K562 (cell line): Measurements from ENCODE around the gene HSD11B2. TPM values are rescaled to one million over a fixed set of nuclear protein-coding genes. Genes with fewer than 3 reads are reported as not detected.

ENCODE experiments used
- ATAC-seq: fragments of 200-7000 bp; cut with Tn5 transposase; 3 replicates; pipeline ENCODE4 v1.9.1; 2020; ENCODE audit warnings: moderate library complexity
- BruUV-seq: library from RNA; stranded (reverse); fragments of 400-500 nt; replicated peaks from 2 replicates; lab custom pipeline; 2021; lab: Mats Ljungman, UMichigan
- CTCF ChIA-PET: fragments of 300-600 bp; formaldehyde crosslinking; extraction: SDS; loops from one replicate; lab custom pipeline; 2021; ENCODE audit warnings: low intra/inter-chr PET ratio; lab: Yijun Ruan, JAX
- POLR2A ChIA-PET: fragments of 300-600, 350-650 bp; sonication (Branson Sonifier 250); formaldehyde crosslinking; extraction: SDS; loops from one replicate; lab custom pipeline; 2021; ENCODE audit warnings: antibody characterized with exemption, inconsistent platforms; lab: Yijun Ruan, JAX
- DNase-seq, 4 experiments: peaks; one replicate each; pipeline versions ENCODE4 v3.0.0 to v3.0.0-alpha.2; 2011 to 2018; ENCODE audit warnings: low spot score in 3 of 4, mixed read lengths in 3 of 4; ENCODE audit errors: extremely low read depth in 1 of 4
- FAIRE-seq: peaks from 2 replicates; lab custom pipeline; 2011; peaks lifted over from hg19 to GRCh38; lab: Jason Lieb, UNC
- H2AFZ ChIP-seq: 2 replicates; pipeline ENCODE4 v1.6.0; 2011; ENCODE audit warnings: low read depth, low read length, control low read depth, inconsistent platforms
- H3K27ac ChIP-seq: fragments of 200-600 bp; 3 replicates; pipeline ENCODE4 v1.8.0; 2011; ENCODE audit warnings: low read depth, mild to moderate bottlenecking, control low read depth, inconsistent platforms, low read length, moderate library complexity, mixed read lengths; ENCODE audit errors: extremely low read depth
- H3K27me3 ChIP-seq, 2 experiments: fragments of 300-600 bp in 1 of 2; 2 replicates in 1 of 2; 3 replicates in 1 of 2; pipeline versions ENCODE4 v1.6.0 to v1.8.0; 2011; ENCODE audit warnings: inconsistent platforms in 2 of 2, low read length in 2 of 2, mild to moderate bottlenecking in 1 of 2, mixed read lengths in 1 of 2, moderate library complexity in 1 of 2; ENCODE audit not compliant: control insufficient read depth in 2 of 2, insufficient read depth in 2 of 2
- H3K36me3 ChIP-seq: fragments of 300-600 bp; 3 replicates; pipeline ENCODE4 v1.8.0; 2011; ENCODE audit warnings: mild to moderate bottlenecking, low read length, inconsistent platforms; ENCODE audit not compliant: control insufficient read depth, insufficient read depth
- H3K4me1 ChIP-seq, 2 experiments: fragments of 200-600 bp in 1 of 2; replicated peaks in 1 of 2; 2 replicates in 1 of 2; 3 replicates in 1 of 2; pipeline versions ENCODE4 v1.5.1 to v1.8.0; 2011; ENCODE audit warnings: inconsistent platforms in 2 of 2, low read length in 2 of 2, mild to moderate bottlenecking in 1 of 2, mixed read lengths in 1 of 2, moderate library complexity in 1 of 2; ENCODE audit not compliant: control insufficient read depth in 2 of 2, insufficient read depth in 2 of 2
- H3K4me2 ChIP-seq: 2 replicates; pipeline ENCODE4 v1.6.1; 2011; ENCODE audit warnings: low read length, control low read depth, inconsistent platforms, mixed read lengths; ENCODE audit not compliant: insufficient read depth
- H3K4me3 ChIP-seq: fragments of 200-600 bp; sonication (generic), shearing (Covaris generic); 2 replicates; pipeline ENCODE4 v1.5.1; 2016; ENCODE audit warnings: control low read depth, inconsistent platforms
- H3K79me2 ChIP-seq: fragments of 200-600 bp; 3 replicates; pipeline ENCODE4 v1.8.0; 2011; ENCODE audit warnings: low read length, inconsistent platforms; ENCODE audit not compliant: control insufficient read depth, insufficient read depth
- H3K9ac ChIP-seq, 2 experiments: 2 replicates each; pipeline versions ENCODE4 v1.6.0 to v1.6.1; 2011; ENCODE audit warnings: low read depth in 2 of 2, low read length in 2 of 2, control low read depth in 1 of 2, inconsistent platforms in 1 of 2, mild to moderate bottlenecking in 1 of 2, mixed read lengths in 1 of 2; ENCODE audit not compliant: insufficient read depth in 1 of 2
- H3K9me1 ChIP-seq: one replicate; pipeline ENCODE4 v1.6.0; 2011; ENCODE audit warnings: inconsistent platforms, mild to moderate bottlenecking, low read length, moderate library complexity; ENCODE audit not compliant: control insufficient read depth, insufficient read depth
- H3K9me3 ChIP-seq: replicated peaks from 2 replicates; pipeline ENCODE4 v1.5.1; 2011; ENCODE audit warnings: low read depth, low read length, inconsistent platforms; ENCODE audit not compliant: control insufficient read depth, insufficient read depth
- H4K20me1 ChIP-seq: replicated peaks from 2 replicates; pipeline ENCODE4 v1.6.1; 2011; ENCODE audit warnings: low read length, inconsistent platforms, mixed read lengths; ENCODE audit not compliant: control insufficient read depth, insufficient read depth
- ETV5 ChIP-seq: sonication (generic); formaldehyde crosslinking; IDR thresholded peaks from 2 replicates; pipeline ENCODE4 v1.4.0; 2020; ENCODE audit warnings: low read depth, mild to moderate bottlenecking, missing genetic modification reagents
- GATA2 ChIP-seq: sonication (generic); formaldehyde crosslinking; IDR thresholded peaks from 2 replicates; pipeline ENCODE4 v1.4.0; 2020; ENCODE audit warnings: mild to moderate bottlenecking, missing genetic modification reagents
- GATAD2A ChIP-seq: fragments of 450-650 bp; IDR thresholded peaks from 2 replicates; pipeline ENCODE4 v1.6.1; 2017
- HMGXB4 ChIP-seq: sonication (generic); formaldehyde crosslinking; IDR thresholded peaks from 2 replicates; pipeline ENCODE4 v1.8.1; 2023; ENCODE audit warnings: mild to moderate bottlenecking, missing genetic modification reagents
- HNRNPLL ChIP-seq: fragments of 200-400 bp; formaldehyde crosslinking; IDR thresholded peaks from 2 replicates; pipeline ENCODE4 v1.6.1; 2017; ENCODE audit warnings: low read length, low read depth, mild to moderate bottlenecking; ENCODE audit not compliant: poor library complexity, severe bottlenecking
- SIRT6 ChIP-seq: IDR thresholded peaks from one replicate; pipeline ENCODE4 v1.6.1; 2012; ENCODE audit warnings: low read depth, mild to moderate bottlenecking, control low read depth, inconsistent platforms, low read length, moderate library complexity
- SUPT5H ChIP-seq: fragments of 450-650 bp; IDR thresholded peaks from 2 replicates; pipeline ENCODE4 v1.6.1; 2016
- ZNF75A ChIP-seq: fragments of 450-650 bp; formaldehyde crosslinking; IDR thresholded peaks from 2 replicates; pipeline ENCODE4 v1.4.0; 2020; ENCODE audit warnings: mild to moderate bottlenecking
- WGBS: fragments of 100-300 bp; shearing (Covaris generic); methylation state at CpG from one replicate; pipeline ENCODE4 v1.1.6; 2016; ENCODE audit warnings: low coverage, mixed read lengths; ENCODE audit not compliant: insufficient coverage; ENCODE audit errors: missing lambda C conversion rate; 5-methylcytosine and 5-hydroxymethylcytosine counted together
- in situ Hi-C: fragments of 300-500 bp; cut with MboI; formaldehyde crosslinking; loops from 4 replicates; pipeline ENCODE4 v1.15.0; 2018; ENCODE audit warnings: inconsistent platforms, mixed read lengths
- intact Hi-C: fragments of 100-400 bp; cut with micrococcal nuclease; formaldehyde crosslinking; loops from 2 replicates; pipeline ENCODE4 v1.14.2; 2022
- polyA plus RNA-seq, 8 experiments: library from polyadenylated mRNA; depleted of rRNA in 4 of 8; stranded (reverse) in 5 of 8; unstranded in 3 of 8; fragments of >200 nt; fragmentation: Nextera tagmentation in 2 of 8; fragmentation: Illumina TruSeq in 1 of 8; extraction: Ambion mirVana in 2 of 8; extraction: Trizol in 1 of 8; gene quantifications; 2 replicates each; pipeline versions ENCODE4 v1.2.1 to v1.2.3, GENCODE V29; 2011 to 2014; ENCODE audit warnings: inconsistent platforms in 1 of 8, missing spikeins in 1 of 8
- total RNA-seq, 7 experiments: library from RNA; depleted of rRNA in 6 of 7; stranded (reverse); fragments of >200 nt in 6 of 7; fragmentation: Illumina TruSeq in 2 of 7; extraction: Trizol in 2 of 7; gene quantifications; 2 replicates each; pipeline versions ENCODE4 v1.2.1 to v1.2.3, GENCODE V29; 2011 to 2021; ENCODE audit warnings: low replicate concordance in 1 of 7

The HSD11B2 gene
- total and polyA plus RNA-seq, 9 of the 15 experiments (the other 6 are each of a cell fraction or from before 2014, with no cell fraction given) = 0.08 to 2.0 (median 0.79) TPM

DNA sequence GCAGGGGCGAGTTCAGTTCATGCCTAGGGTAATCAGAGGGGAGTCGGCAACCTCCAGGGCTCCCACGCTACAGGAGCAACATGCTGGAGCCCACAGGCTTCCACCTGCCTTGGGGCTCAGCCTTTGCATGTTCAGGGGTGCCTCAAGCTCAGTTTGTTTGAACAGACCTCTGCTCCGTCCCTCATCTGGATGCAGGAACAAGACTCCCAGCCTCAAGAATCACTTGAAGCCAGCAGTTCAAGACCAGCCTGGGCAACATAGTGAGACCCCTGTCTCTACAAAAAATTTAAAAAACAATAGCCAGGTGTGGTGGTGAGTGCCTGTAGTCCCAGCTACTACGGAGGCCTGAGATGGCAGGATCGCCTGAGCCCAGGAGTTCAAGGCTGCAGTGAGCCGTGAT lies 4.9 kb upstream of the HSD11B2 start:
- Histone ChIP-seq H2AFZ (no peak overlapping the region), H4K20me1 (peaks cover 13% of the 10 kb centered on the region), H3K9me3 (no peaks in the 10 kb centered on the region), H3K27me3 (peaks cover 0 to 11% of the 10 kb centered on the region in 2 experiments; a peak in 2 of 5 replicates), H3K36me3 (no peaks in the 10 kb centered on the region), H3K4me3 (no peak overlapping the region), H3K4me2 (no peak overlapping the region), H3K27ac (no peak overlapping the region), H3K9me1 (no peaks in the 10 kb centered on the region), H3K9ac (0 out of 4 replicates have a peak overlapping the region, but pooled peaks of 1 of the 2 experiments have one; percentile 10), H3K79me2 (no peaks in the 10 kb centered on the region), H3K4me1 (peaks cover 2 to 12% of the 10 kb centered on the region in 2 experiments; a peak in 4 of 5 replicates)
- no peak for DNase-seq
- TF ChIP-seq GATAD2A (no peak), SIRT6 (no peak), ZNF75A (no peak), GATA2 (no peak), SUPT5H (no peak), HMGXB4 (no peak), HNRNPLL (no peak), ETV5 (CRISPR knock-in tag) (no peak)
- intact Hi-C loops (loop anchor here (10.0 kb wide), 1 partner anchor 89 kb away; no protein-coding TSS in a partner anchor), in situ Hi-C loops (no loop called here)
- no peak for ATAC-seq
- no peak for FAIRE-seq
- no TSS peak for BruUV-seq
- ChIA-PET CTCF (no interaction called here), POLR2A (interaction anchor here (0.6 kb wide), 3 partner anchors 234 to 355 kb away, joined by 3 read pairs; partner anchors contain the start of gene ACD)
- 6% methylated on average over 7 of the region's 7 CpGs for WGBS
